Calu3 (cell line): ENCODE data around the gene NPAS3. TPM values are rescaled to one million over a fixed set of nuclear protein-coding genes. Genes with fewer than 3 reads are reported as not detected.

Experiments
- BruUV-seq: library from RNA; stranded (reverse); fragments of 400-500 nt; replicated peaks from 2 replicates; lab custom pipeline; 2021; lab: Mats Ljungman, UMichigan
- CTCF ChIA-PET: fragments of 300-600 bp; sonication (Branson Sonifier 250); formaldehyde crosslinking; loops from one replicate; lab custom pipeline; 2022; ENCODE audit warnings: antibody characterized with exemption; lab: Charles Lee
- DNase-seq: peaks from one replicate; pipeline ENCODE4 v3.0.0; 2022
- H3K27ac Mint-ChIP-seq: one replicate; pipeline ENCODE4 v1.8.0; 2022; ENCODE audit warnings: mixed read lengths; ENCODE audit not compliant: unreplicated experiment
- H3K27me3 Mint-ChIP-seq: one replicate; pipeline ENCODE4 v1.8.0; 2022; ENCODE audit warnings: mixed read lengths; ENCODE audit not compliant: unreplicated experiment
- H3K36me3 Mint-ChIP-seq: one replicate; pipeline ENCODE4 v1.8.0; 2022; ENCODE audit warnings: mild to moderate bottlenecking, moderate library complexity, mixed read lengths; ENCODE audit not compliant: insufficient read depth, unreplicated experiment
- H3K4me1 Mint-ChIP-seq: one replicate; pipeline ENCODE4 v1.8.0; 2022; ENCODE audit warnings: mild to moderate bottlenecking, low read depth, mixed read lengths; ENCODE audit not compliant: unreplicated experiment
- H3K4me3 Mint-ChIP-seq: one replicate; pipeline ENCODE4 v1.8.0; 2022; ENCODE audit warnings: mild to moderate bottlenecking, low read depth, moderate library complexity, mixed read lengths; ENCODE audit not compliant: unreplicated experiment
- H3K9me3 Mint-ChIP-seq: one replicate; pipeline ENCODE4 v1.8.0; 2022; ENCODE audit warnings: low read depth, mixed read lengths; ENCODE audit not compliant: unreplicated experiment
- intact Hi-C: fragments of 100-400 bp; cut with micrococcal nuclease; formaldehyde crosslinking; loops from one replicate; pipeline ENCODE4 v1.10.0; 2022; ENCODE audit not compliant: unreplicated experiment
- total RNA-seq: library from RNA; stranded (reverse); gene quantifications from 2 replicates; pipeline ENCODE4 v1.2.3, GENCODE V29; 2022
- TF ChIP-seq, protein P1 (sequence below): fragments of 200-600 bp; IDR thresholded peaks from one replicate; pipeline ENCODE4 v1.8.0; 2022; ENCODE audit warnings: antibody characterized with exemption; ENCODE audit not compliant: unreplicated experiment

Gene NPAS3
- total RNA-seq, 1 experiment from 2014 or later = not detected

- Mint-ChIP-seq H3K27ac (no peak overlapping the region), H3K9me3 (no peaks in the 10 kb centered on the region), H3K4me3 (no peak overlapping the region), H3K27me3 (peaks cover 13% of the 10 kb centered on the region), H3K4me1 (no peaks in the 10 kb centered on the region), H3K36me3 (no peaks in the 10 kb centered on the region)
- TF ChIP-seq, protein P1, sequence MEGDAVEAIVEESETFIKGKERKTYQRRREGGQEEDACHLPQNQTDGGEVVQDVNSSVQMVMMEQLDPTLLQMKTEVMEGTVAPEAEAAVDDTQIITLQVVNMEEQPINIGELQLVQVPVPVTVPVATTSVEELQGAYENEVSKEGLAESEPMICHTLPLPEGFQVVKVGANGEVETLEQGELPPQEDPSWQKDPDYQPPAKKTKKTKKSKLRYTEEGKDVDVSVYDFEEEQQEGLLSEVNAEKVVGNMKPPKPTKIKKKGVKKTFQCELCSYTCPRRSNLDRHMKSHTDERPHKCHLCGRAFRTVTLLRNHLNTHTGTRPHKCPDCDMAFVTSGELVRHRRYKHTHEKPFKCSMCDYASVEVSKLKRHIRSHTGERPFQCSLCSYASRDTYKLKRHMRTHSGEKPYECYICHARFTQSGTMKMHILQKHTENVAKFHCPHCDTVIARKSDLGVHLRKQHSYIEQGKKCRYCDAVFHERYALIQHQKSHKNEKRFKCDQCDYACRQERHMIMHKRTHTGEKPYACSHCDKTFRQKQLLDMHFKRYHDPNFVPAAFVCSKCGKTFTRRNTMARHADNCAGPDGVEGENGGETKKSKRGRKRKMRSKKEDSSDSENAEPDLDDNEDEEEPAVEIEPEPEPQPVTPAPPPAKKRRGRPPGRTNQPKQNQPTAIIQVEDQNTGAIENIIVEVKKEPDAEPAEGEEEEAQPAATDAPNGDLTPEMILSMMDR = no peak
- CTCF ChIA-PET = no interaction called here
- intact Hi-C loops = no loop called here
- BruUV-seq = no TSS peak
- no peak for DNase-seq
Measured at GRCh38 chr14:33377596-33378390, 439.1 kb downstream of the NPAS3 start.

GRCh38 chr14:33381717-33382116 is 443.0 kb downstream of the NPAS3 start:
- Mint-ChIP-seq H3K27ac (no peak overlapping the region), H3K4me1 (no peaks in the 10 kb centered on the region), H3K27me3 (peaks cover 13% of the 10 kb centered on the region), H3K36me3 (no peaks in the 10 kb centered on the region), H3K9me3 (no peaks in the 10 kb centered on the region), H3K4me3 (no peak overlapping the region)
- CTCF ChIA-PET = interaction anchor here (0.6 kb wide), 1 partner anchor 135 kb away, joined by 3 read pairs; no protein-coding TSS in a partner anchor
- DNase-seq = no peak
- BruUV-seq = no TSS peak
- intact Hi-C loops = no loop called here
- TF ChIP-seq, protein P1 = no peak

DNA sequence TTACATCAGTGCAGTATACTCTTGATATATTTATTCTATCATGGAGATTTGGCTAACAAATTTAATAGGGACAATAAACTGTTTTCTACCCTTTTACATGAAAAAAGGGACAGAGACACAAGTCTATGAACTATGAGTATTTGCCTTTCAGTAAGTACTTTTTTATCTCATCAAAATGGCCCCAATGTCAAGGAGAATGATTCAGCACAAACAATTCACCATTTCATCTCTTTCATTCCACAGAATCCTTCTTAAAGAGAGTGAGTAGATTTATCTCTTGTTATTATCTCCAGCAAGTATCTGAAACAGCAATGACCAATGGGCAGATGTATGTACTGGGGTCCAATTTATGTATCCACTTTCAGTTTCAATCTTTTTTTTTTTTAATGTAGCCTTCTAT is 447.5 kb downstream of the NPAS3 start:
- TF ChIP-seq, protein P1 = no peak

GRCh38 chr14:33386781-33387180 is 448.1 kb downstream of the NPAS3 start:
- TF ChIP-seq, protein P1 = no peak
- Mint-ChIP-seq H3K36me3 (no peaks in the 10 kb centered on the region), H3K9me3 (no peaks in the 10 kb centered on the region), H3K4me3 (no peak overlapping the region), H3K27ac (no peak overlapping the region), H3K27me3 (peaks cover 12% of the 10 kb centered on the region), H3K4me1 (no peaks in the 10 kb centered on the region)
- DNase-seq = no peak
- BruUV-seq = no TSS peak
- CTCF ChIA-PET = no interaction called here
- intact Hi-C loops = no loop called here

More for the DNA sequence above, 447.5 kb downstream of the NPAS3 start:
- no TSS peak for BruUV-seq
- Mint-ChIP-seq H3K4me1 (no peaks in the 10 kb centered on the region), H3K4me3 (no peak overlapping the region), H3K27me3 (peaks cover 12% of the 10 kb centered on the region), H3K36me3 (no peaks in the 10 kb centered on the region), H3K9me3 (no peaks in the 10 kb centered on the region), H3K27ac (no peak overlapping the region)
- DNase-seq = no peak
- intact Hi-C loops = no loop called here
- CTCF ChIA-PET = no interaction called here
